ENCODE data around the gene DCP2. TPM values are rescaled to one million over a fixed set of nuclear protein-coding genes. Genes with fewer than 3 reads are reported as not detected.
A peak's percentile ranks its signal among the peaks of the same experiment; 100 is the strongest.

DCP2 gene
- total RNA-seq, 1 experiment from 2014 or later: 186 TPM

DNA sequence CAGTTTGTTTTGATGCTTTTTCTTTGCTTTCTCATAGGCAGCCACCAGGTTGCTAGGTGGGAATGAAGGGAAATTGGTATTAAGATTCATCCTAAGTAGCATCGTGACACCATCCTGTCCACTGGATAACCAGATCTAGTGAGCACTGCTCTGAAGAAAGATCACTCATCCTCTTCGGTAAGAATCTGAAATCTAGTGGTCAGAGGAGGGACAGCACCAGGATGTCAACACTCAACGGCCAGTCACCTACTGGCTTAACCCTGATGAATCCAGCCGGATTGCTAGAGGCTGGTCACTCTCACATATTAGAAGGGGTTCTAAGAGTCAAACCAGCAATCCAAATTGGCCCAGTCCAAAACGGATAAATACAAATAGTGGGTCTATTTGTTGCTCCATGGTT lies 50.8 kb downstream of the DCP2 start (continued):
- TF ChIP-seq, protein P1, sequence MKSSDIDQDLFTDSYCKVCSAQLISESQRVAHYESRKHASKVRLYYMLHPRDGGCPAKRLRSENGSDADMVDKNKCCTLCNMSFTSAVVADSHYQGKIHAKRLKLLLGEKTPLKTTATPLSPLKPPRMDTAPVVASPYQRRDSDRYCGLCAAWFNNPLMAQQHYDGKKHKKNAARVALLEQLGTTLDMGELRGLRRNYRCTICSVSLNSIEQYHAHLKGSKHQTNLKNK (CRISPR knock-in tag; IDR thresholded peaks at IDR 0.05): no peak
- no peak for TF ChIP-seq FOXP4 (CRISPR knock-in tag; IDR thresholded peaks at IDR 0.05)
- TF ChIP-seq ZNF121 (CRISPR knock-in tag; IDR thresholded peaks at IDR 0.05): no peak
- no peak for TF ChIP-seq MXD4 (CRISPR knock-in tag; IDR thresholded peaks at IDR 0.05; ENCODE audit: borderline replicate concordance)
- no peak for TF ChIP-seq NR3C1 (CRISPR knock-in tag; conservative IDR thresholded peaks at IDR 0.05; ENCODE audit: low read depth)
- TF ChIP-seq NR2C2 (CRISPR knock-in tag; IDR thresholded peaks at IDR 0.05): no peak
- no peak for TF ChIP-seq ATF3 (CRISPR knock-in tag; conservative IDR thresholded peaks at IDR 0.05)
- TF ChIP-seq, protein P2, sequence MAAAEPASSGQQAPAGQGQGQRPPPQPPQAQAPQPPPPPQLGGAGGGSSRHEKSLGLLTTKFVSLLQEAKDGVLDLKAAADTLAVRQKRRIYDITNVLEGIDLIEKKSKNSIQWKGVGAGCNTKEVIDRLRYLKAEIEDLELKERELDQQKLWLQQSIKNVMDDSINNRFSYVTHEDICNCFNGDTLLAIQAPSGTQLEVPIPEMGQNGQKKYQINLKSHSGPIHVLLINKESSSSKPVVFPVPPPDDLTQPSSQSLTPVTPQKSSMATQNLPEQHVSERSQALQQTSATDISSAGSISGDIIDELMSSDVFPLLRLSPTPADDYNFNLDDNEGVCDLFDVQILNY (CRISPR knock-in tag; IDR thresholded peaks at IDR 0.05): no peak
- TF ChIP-seq RORB (CRISPR knock-in tag; IDR thresholded peaks at IDR 0.05): no peak
- TF ChIP-seq, protein P3, sequence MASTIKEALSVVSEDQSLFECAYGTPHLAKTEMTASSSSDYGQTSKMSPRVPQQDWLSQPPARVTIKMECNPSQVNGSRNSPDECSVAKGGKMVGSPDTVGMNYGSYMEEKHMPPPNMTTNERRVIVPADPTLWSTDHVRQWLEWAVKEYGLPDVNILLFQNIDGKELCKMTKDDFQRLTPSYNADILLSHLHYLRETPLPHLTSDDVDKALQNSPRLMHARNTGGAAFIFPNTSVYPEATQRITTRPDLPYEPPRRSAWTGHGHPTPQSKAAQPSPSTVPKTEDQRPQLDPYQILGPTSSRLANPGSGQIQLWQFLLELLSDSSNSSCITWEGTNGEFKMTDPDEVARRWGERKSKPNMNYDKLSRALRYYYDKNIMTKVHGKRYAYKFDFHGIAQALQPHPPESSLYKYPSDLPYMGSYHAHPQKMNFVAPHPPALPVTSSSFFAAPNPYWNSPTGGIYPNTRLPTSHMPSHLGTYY (CRISPR knock-in tag; IDR thresholded peaks at IDR 0.05): no peak
- no peak for TF ChIP-seq EMX1 (CRISPR knock-in tag; IDR thresholded peaks at IDR 0.05)

GRCh38 chr5:113029614-113030013 lies 53.0 kb downstream of the DCP2 start:
- H3K4me1 Mint-ChIP-seq: peaks cover 40% of the 10 kb centered on the region
- no peak for TF ChIP-seq ATF6 (CRISPR knock-in tag; IDR thresholded peaks at IDR 0.05)
- TF ChIP-seq MLX (CRISPR knock-in tag; IDR thresholded peaks at IDR 0.05): no peak
- TF ChIP-seq SMAD3 (CRISPR knock-in tag; IDR thresholded peaks at IDR 0.05; ENCODE audit: borderline replicate concordance): no peak
- TF ChIP-seq ETV6 (CRISPR knock-in tag; IDR thresholded peaks at IDR 0.05): no peak
- TF ChIP-seq, protein P4, sequence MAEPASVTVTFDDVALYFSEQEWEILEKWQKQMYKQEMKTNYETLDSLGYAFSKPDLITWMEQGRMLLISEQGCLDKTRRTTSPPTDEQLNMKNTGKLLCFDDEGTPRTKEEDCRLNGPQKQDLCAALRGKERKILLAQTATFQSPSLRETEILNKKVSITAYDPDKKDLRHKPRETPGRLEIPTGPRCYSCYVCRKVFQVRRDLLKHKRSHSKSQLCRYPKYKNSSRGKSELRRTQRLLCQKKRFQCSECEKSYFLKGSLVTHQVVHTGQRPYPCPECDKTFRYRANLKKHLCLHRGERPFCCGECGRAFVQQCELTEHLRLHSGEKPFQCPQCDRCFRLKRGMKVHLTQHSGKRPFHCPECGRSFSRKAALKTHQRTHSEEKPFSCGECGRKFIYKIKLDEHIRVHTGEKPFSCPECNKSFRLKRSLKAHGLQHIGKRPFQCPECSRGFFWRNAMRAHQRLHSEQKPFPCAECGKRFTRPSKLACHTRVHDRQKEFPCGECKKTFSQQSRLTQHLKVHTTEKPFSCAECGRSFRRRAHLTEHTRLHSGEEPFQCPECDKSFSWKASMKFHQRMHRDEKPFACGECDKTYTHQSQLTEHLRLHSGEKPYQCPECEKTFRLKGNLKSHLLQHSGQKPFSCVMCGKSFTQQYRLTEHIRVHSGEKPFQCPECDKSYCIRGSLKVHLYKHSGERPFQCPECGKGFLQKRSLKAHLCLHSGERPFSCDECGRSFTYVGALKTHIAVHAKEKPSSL (CRISPR knock-in tag; conservative IDR thresholded peaks at IDR 0.05): no peak
- no peak for TF ChIP-seq IRF1 (CRISPR knock-in tag; IDR thresholded peaks at IDR 0.05)
- TF ChIP-seq MXD4 (CRISPR knock-in tag; IDR thresholded peaks at IDR 0.05; ENCODE audit: borderline replicate concordance): no peak
- TF ChIP-seq GABPB1 (CRISPR knock-in tag; IDR thresholded peaks at IDR 0.05): no peak
- TF ChIP-seq, protein P3 (CRISPR knock-in tag; IDR thresholded peaks at IDR 0.05): no peak
- no peak for TF ChIP-seq ZNF138 (CRISPR knock-in tag; conservative IDR thresholded peaks at IDR 0.05)
- TF ChIP-seq ATF3 (CRISPR knock-in tag; conservative IDR thresholded peaks at IDR 0.05): no peak
- TF ChIP-seq, protein P5, sequence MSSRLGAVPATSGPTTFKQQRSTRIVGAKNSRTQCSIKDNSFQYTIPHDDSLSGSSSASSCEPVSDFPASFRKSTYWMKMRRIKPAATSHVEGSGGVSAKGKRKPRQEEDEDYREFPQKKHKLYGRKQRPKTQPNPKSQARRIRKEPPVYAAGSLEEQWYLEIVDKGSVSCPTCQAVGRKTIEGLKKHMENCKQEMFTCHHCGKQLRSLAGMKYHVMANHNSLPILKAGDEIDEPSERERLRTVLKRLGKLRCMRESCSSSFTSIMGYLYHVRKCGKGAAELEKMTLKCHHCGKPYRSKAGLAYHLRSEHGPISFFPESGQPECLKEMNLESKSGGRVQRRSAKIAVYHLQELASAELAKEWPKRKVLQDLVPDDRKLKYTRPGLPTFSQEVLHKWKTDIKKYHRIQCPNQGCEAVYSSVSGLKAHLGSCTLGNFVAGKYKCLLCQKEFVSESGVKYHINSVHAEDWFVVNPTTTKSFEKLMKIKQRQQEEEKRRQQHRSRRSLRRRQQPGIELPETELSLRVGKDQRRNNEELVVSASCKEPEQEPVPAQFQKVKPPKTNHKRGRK (CRISPR knock-in tag; IDR thresholded peaks at IDR 0.05; ENCODE audit: borderline replicate concordance): no peak
- no peak for TF ChIP-seq NFYB (CRISPR knock-in tag; conservative IDR thresholded peaks at IDR 0.05; ENCODE audit: low read depth)
- H3K36me3 Mint-ChIP-seq: peaks cover 42% of the 10 kb centered on the region
- DNase-seq (ENCODE audit: low spot score) (no peak), ATAC-seq (no peak)
- H3K27me3 Mint-ChIP-seq (ENCODE audit: low read depth): no peaks in the 10 kb centered on the region
- POLR2A ChIA-PET: no interaction called here
- CTCF ChIA-PET: no interaction called here
- H3K9me3 Mint-ChIP-seq: no peaks in the 10 kb centered on the region
- H3K27ac Mint-ChIP-seq: peak overlapping the region; percentile 23; the same call in 1 of the 2 replicates
- H3K4me3 Mint-ChIP-seq: no peak overlapping the region

All from WTC11 (cell line).